T-cell (primary cell): ENCODE measurements around the gene COL4A5. TPM values are rescaled to one million over a fixed set of nuclear protein-coding genes. Genes with fewer than 3 reads are reported as not detected.

Experiments used
- ATAC-seq, 4 experiments: fragments of 200-7000 bp in 3 of 4; fragments of 150-1000 bp in 1 of 4; cut with Tn5 transposase; replicated peaks in 1 of 4; 1 replicate in 3 of 4; 2 replicates in 1 of 4; pipeline ENCODE4 v1.10.0; 2021; ENCODE audit warnings: moderate library complexity in 3 of 4, mild to moderate bottlenecking in 2 of 4, moderate number of reproducible peaks in 1 of 4
- CTCF ChIA-PET, 2 donors: fragments of 300-600 bp; sonication (Branson Sonifier 250); formaldehyde crosslinking; loops; one replicate each; lab custom pipeline; 2022; ENCODE audit warnings: antibody characterized with exemption in 2 of 2; lab: Charles Lee
- POLR2A ChIA-PET, 2 donors: fragments of 300-600 bp; sonication (Branson Sonifier 250); formaldehyde crosslinking; loops; one replicate each; lab custom pipeline; 2022; ENCODE audit warnings: antibody characterized with exemption in 2 of 2; lab: Charles Lee
- DNase-seq, 35 experiments: peaks; one replicate each; pipeline versions ENCODE4 v3.0.0 to v3.0.0-alpha.2; 2013 to 2023
- H3K27ac ChIP-seq: one replicate; pipeline ENCODE4 v1.5.1; 2013; ENCODE audit warnings: low read length
- H3K27me3 ChIP-seq, 2 experiments: replicated peaks in 1 of 2; 1 replicate in 1 of 2; 2 replicates in 1 of 2; pipeline versions ENCODE4 v1.6.1 to v1.7.0; 2013; ENCODE audit warnings: low read length in 1 of 2, mixed read lengths in 1 of 2; ENCODE audit not compliant: control insufficient read depth in 2 of 2, insufficient read depth in 2 of 2; ENCODE audit errors: extremely low read depth in 1 of 2
- H3K36me3 ChIP-seq, 2 donors: 1 replicate in 1 of 2; 2 replicates in 1 of 2; pipeline versions ENCODE4 v1.6.1 to v1.7.0; 2013; ENCODE audit warnings: low read length in 1 of 2; ENCODE audit not compliant: control insufficient read depth in 2 of 2, insufficient read depth in 1 of 2; ENCODE audit errors: extremely low read depth in 1 of 2
- H3K4me1 ChIP-seq, 2 experiments: 1 replicate in 1 of 2; 2 replicates in 1 of 2; pipeline versions ENCODE4 v1.6.1 to v1.7.0; 2013; ENCODE audit warnings: low read length in 2 of 2, mixed read lengths in 1 of 2; ENCODE audit not compliant: insufficient read depth in 2 of 2, control insufficient read depth in 1 of 2; ENCODE audit errors: extremely low read depth in 1 of 2
- H3K4me3 ChIP-seq, 2 donors: 1 replicate in 1 of 2; 2 replicates in 1 of 2; pipeline versions ENCODE4 v1.5.1 to v1.7.0; 2013; ENCODE audit warnings: mild to moderate bottlenecking in 2 of 2, low read length in 1 of 2, moderate library complexity in 1 of 2; ENCODE audit not compliant: control insufficient read depth in 1 of 2; ENCODE audit errors: extremely low read depth in 1 of 2
- H3K9me3 ChIP-seq: 2 replicates; pipeline ENCODE4 v1.7.0; 2013
- H3K27ac Mint-ChIP-seq, 2 donors: one replicate each; pipeline ENCODE4 v1.8.0; 2020 to 2021; ENCODE audit warnings: mild to moderate bottlenecking in 2 of 2, mixed read lengths in 2 of 2
- H3K27me3 Mint-ChIP-seq, 2 donors: one replicate each; pipeline ENCODE4 v1.8.0; 2021 to 2022; ENCODE audit warnings: mixed read lengths in 2 of 2
- H3K36me3 Mint-ChIP-seq: one replicate; pipeline ENCODE4 v1.8.0; 2021; ENCODE audit warnings: mixed read lengths
- H3K4me1 Mint-ChIP-seq, 3 donors: one replicate each; pipeline ENCODE4 v1.8.0; 2020 to 2022; ENCODE audit warnings: mixed read lengths in 3 of 3, mild to moderate bottlenecking in 1 of 3
- H3K4me3 Mint-ChIP-seq, 3 donors: one replicate each; pipeline ENCODE4 v1.8.0; 2020 to 2022; ENCODE audit warnings: mild to moderate bottlenecking in 3 of 3, mixed read lengths in 3 of 3, moderate library complexity in 3 of 3
- H3K9me3 Mint-ChIP-seq, 3 donors: one replicate each; pipeline ENCODE4 v1.8.0; 2020 to 2022; ENCODE audit warnings: mixed read lengths in 3 of 3
- WGBS: methylation state at CpG from one replicate; pipeline ENCODE4 v1.1.5; 2013; ENCODE audit warnings: missing lambda C conversion rate; ENCODE audit not compliant: insufficient coverage; 5-methylcytosine and 5-hydroxymethylcytosine counted together
- total RNA-seq, 35 experiments: library from RNA in 6 of 35; stranded (reverse) in 6 of 35; fragments of 120-200 nt in 1 of 35; gene quantifications; one replicate each; pipeline versions ENCODE4 v1.2.1 to v1.2.4 and lab custom pipeline; 2013 to 2026

Gene COL4A5
- total RNA-seq, 5 donors from 2014 or later (not counting 1 experiment from before 2014, with no cell fraction given) = 0.22 to 0.59 (median 0.36) TPM; not detected in 1

GRCh38 chrX:108516184-108516583 is 76.5 kb downstream of the COL4A5 start:
- no peak overlapping the region for H3K4me3 ChIP-seq
- Mint-ChIP-seq H3K27ac (no peak overlapping the region), H3K36me3 (no peaks in the 10 kb centered on the region), H3K4me3 (no peak overlapping the region), H3K27me3 (peaks cover 0 to 14% of the 10 kb centered on the region in 2 donors), H3K9me3 (peaks cover 0 to 3% (median 0%) of the 10 kb centered on the region in 3 donors), H3K4me1 (no peaks in the 10 kb centered on the region)
- DNase-seq (no peak), ATAC-seq (no peak)
- H3K9me3 ChIP-seq = no peaks in the 10 kb centered on the region
- ChIA-PET POLR2A (no interaction called here), CTCF (no interaction called here)
- no peak overlapping the region for H3K27ac ChIP-seq
- no peaks in the 10 kb centered on the region for H3K27me3 ChIP-seq
- H3K4me1 ChIP-seq = no peaks in the 10 kb centered on the region
- no peaks in the 10 kb centered on the region for H3K36me3 ChIP-seq
- no CpG with 5 or more reads among the region's 2 CpGs for WGBS

- no peaks in the 10 kb centered on the region for H3K36me3 ChIP-seq
- H3K27ac ChIP-seq = no peak overlapping the region
- Mint-ChIP-seq H3K9me3 (peaks cover 0 to 5% (median 0%) of the 10 kb centered on the region in 3 donors), H3K27ac (no peak overlapping the region), H3K4me3 (no peak overlapping the region), H3K27me3 (peaks cover 1 to 25% of the 10 kb centered on the region in 2 donors), H3K4me1 (no peaks in the 10 kb centered on the region), H3K36me3 (no peaks in the 10 kb centered on the region)
- ATAC-seq = no peak
- ChIA-PET POLR2A (no interaction called here), CTCF (no interaction called here)
- H3K27me3 ChIP-seq = peaks cover 0 to 5% of the 10 kb centered on the region in 2 experiments
- 67% methylated on average over 2 of the region's 3 CpGs for WGBS
- DNase-seq = no peak
- no peaks in the 10 kb centered on the region for H3K4me1 ChIP-seq
- H3K9me3 ChIP-seq = no peaks in the 10 kb centered on the region
- H3K4me3 ChIP-seq = no peak overlapping the region
Observed at GRCh38 chrX:108527724-108528123, 88.1 kb downstream of the COL4A5 start.

- Mint-ChIP-seq H3K27ac (no peak overlapping the region), H3K4me3 (no peak overlapping the region), H3K4me1 (no peaks in the 10 kb centered on the region), H3K27me3 (no peaks in the 10 kb centered on the region), H3K9me3 (no peaks in the 10 kb centered on the region), H3K36me3 (no peaks in the 10 kb centered on the region)
- no peaks in the 10 kb centered on the region for H3K9me3 ChIP-seq
- ChIA-PET POLR2A (no interaction called here), CTCF (no interaction called here)
- H3K36me3 ChIP-seq = no peaks in the 10 kb centered on the region
- no peaks in the 10 kb centered on the region for H3K4me1 ChIP-seq
- DNase-seq = no peak
- no CpG with 5 or more reads among the region's 2 CpGs for WGBS
- no peak overlapping the region for H3K4me3 ChIP-seq
- H3K27ac ChIP-seq = no peak overlapping the region
- no peaks in the 10 kb centered on the region for H3K27me3 ChIP-seq
- ATAC-seq = no peak
Observed at GRCh38 chrX:108537005-108537404, 97.4 kb downstream of the COL4A5 start.

GRCh38 chrX:108541286-108541685 is 101.6 kb downstream of the COL4A5 start:
- CTCF ChIA-PET = no interaction called here
- POLR2A ChIA-PET = no interaction called here
- ATAC-seq = no peak

GRCh38 chrX:108557580-108557979 is 117.9 kb downstream of the COL4A5 start:
- no peak overlapping the region for H3K4me3 Mint-ChIP-seq
- Histone ChIP-seq H3K36me3 (no peaks in the 10 kb centered on the region), H3K27ac (no peak overlapping the region), H3K4me3 (no peak overlapping the region), H3K4me1 (no peaks in the 10 kb centered on the region), H3K27me3 (no peaks in the 10 kb centered on the region), H3K9me3 (no peaks in the 10 kb centered on the region)
- POLR2A ChIA-PET = no interaction called here
- no peaks in the 10 kb centered on the region for H3K9me3 Mint-ChIP-seq
- H3K4me1 Mint-ChIP-seq = no peaks in the 10 kb centered on the region
- no peak overlapping the region for H3K27ac Mint-ChIP-seq
- DNase-seq = no peak
- ATAC-seq = no peak
- CTCF ChIA-PET = no interaction called here
- H3K27me3 Mint-ChIP-seq = peaks cover 0 to 12% of the 10 kb centered on the region in 2 donors
- WGBS = 60% methylated on average over 1 of the region's 4 CpGs
- no peaks in the 10 kb centered on the region for H3K36me3 Mint-ChIP-seq

More at GRCh38 chrX:108541286-108541685, 101.6 kb downstream of the COL4A5 start:
- no peak for DNase-seq
- Mint-ChIP-seq H3K9me3 (no peaks in the 10 kb centered on the region), H3K27me3 (peaks cover 0 to 5% of the 10 kb centered on the region in 2 donors), H3K27ac (no peak overlapping the region), H3K36me3 (no peaks in the 10 kb centered on the region), H3K4me1 (no peaks in the 10 kb centered on the region), H3K4me3 (no peak overlapping the region)
- H3K4me3 ChIP-seq = no peak overlapping the region
- no peaks in the 10 kb centered on the region for H3K36me3 ChIP-seq
- no peaks in the 10 kb centered on the region for H3K27me3 ChIP-seq
- no peaks in the 10 kb centered on the region for H3K4me1 ChIP-seq
- no peaks in the 10 kb centered on the region for H3K9me3 ChIP-seq
- no peak overlapping the region for H3K27ac ChIP-seq

- Histone ChIP-seq H3K36me3 (no peaks in the 10 kb centered on the region), H3K27me3 (no peaks in the 10 kb centered on the region), H3K4me3 (no peak overlapping the region), H3K4me1 (no peaks in the 10 kb centered on the region), H3K9me3 (no peaks in the 10 kb centered on the region), H3K27ac (no peak overlapping the region)
- ChIA-PET CTCF (no interaction called here), POLR2A (no interaction called here)
- no peak overlapping the region for H3K4me3 Mint-ChIP-seq
- DNase-seq (no peak), ATAC-seq (no peak)
- no peaks in the 10 kb centered on the region for H3K9me3 Mint-ChIP-seq
- H3K36me3 Mint-ChIP-seq = no peaks in the 10 kb centered on the region
- H3K27ac Mint-ChIP-seq = no peak overlapping the region
- no peaks in the 10 kb centered on the region for H3K4me1 Mint-ChIP-seq
- no CpG with 5 or more reads among the region's 1 CpG for WGBS
- H3K27me3 Mint-ChIP-seq = peaks cover 0 to 12% of the 10 kb centered on the region in 2 donors
Observed at GRCh38 chrX:108558217-108558616, 118.6 kb downstream of the COL4A5 start.

- Mint-ChIP-seq H3K27ac (no peak overlapping the region), H3K27me3 (peaks cover 0 to 12% of the 10 kb centered on the region in 2 donors), H3K4me1 (no peaks in the 10 kb centered on the region), H3K9me3 (no peaks in the 10 kb centered on the region), H3K4me3 (no peak overlapping the region), H3K36me3 (no peaks in the 10 kb centered on the region)
- DNase-seq (no peak), ATAC-seq (no peak)
- ChIA-PET POLR2A (no interaction called here), CTCF (no interaction called here)
- no peaks in the 10 kb centered on the region for H3K27me3 ChIP-seq
- no peak overlapping the region for H3K4me3 ChIP-seq
- H3K27ac ChIP-seq = no peak overlapping the region
- no peaks in the 10 kb centered on the region for H3K9me3 ChIP-seq
- H3K4me1 ChIP-seq = no peaks in the 10 kb centered on the region
- no peaks in the 10 kb centered on the region for H3K36me3 ChIP-seq
Observed at GRCh38 chrX:108573136-108573535, 133.5 kb downstream of the COL4A5 start.
